ENCODE data around the gene MYBPHL. TPM values are rescaled to one million over a fixed set of nuclear protein-coding genes. Genes with fewer than 3 reads are reported as not detected.

Gene MYBPHL
- polyA plus RNA-seq, 1 of the 3 experiments (the other 2 are of a cell fraction) = 0.07 TPM

DNA sequence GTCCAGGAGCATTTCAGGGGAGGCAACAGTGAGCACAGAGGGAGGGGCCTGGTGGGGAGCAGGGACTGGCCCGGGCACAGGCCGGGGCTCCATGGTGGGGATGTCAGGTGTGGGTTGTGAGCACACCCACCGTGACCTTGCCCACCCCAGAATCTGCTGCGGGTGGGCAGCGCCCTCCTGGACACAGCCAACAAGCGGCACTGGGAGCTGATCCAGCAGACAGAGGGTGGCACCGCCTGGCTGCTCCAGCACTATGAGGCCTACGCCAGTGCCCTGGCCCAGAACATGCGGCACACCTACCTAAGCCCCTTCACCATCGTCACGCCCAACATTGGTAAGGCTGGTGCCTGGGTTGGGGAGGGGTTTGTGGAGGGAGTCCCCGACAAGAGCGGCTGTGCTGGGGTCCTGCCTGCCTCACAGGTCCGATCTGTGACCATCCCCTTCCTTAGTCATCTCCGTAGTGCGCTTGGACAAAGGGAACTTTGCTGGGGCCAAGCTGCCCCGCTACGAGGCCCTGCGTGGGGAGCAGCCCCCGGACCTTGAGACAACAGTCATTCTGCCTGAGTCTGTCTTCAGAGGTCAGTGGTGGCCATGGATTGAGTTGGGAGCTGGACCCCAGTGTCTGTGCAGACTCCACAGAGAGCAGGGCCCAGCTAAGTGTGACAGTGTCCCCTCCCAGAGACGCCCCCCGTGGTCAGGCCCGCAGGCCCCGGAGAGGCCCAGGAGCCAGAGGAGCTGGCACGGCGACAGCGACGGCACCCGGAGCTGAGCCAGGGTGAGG is 38.2 kb downstream of the MYBPHL start (continued):
- TF ChIP-seq SMC3 (IDR thresholded peaks at IDR 0.05; ENCODE audit: low read depth, low read length) (no peak), RCOR1 (IDR thresholded peaks at IDR 0.05; ENCODE audit: low read length) (no peak)
- TF ChIP-seq, protein P1, sequence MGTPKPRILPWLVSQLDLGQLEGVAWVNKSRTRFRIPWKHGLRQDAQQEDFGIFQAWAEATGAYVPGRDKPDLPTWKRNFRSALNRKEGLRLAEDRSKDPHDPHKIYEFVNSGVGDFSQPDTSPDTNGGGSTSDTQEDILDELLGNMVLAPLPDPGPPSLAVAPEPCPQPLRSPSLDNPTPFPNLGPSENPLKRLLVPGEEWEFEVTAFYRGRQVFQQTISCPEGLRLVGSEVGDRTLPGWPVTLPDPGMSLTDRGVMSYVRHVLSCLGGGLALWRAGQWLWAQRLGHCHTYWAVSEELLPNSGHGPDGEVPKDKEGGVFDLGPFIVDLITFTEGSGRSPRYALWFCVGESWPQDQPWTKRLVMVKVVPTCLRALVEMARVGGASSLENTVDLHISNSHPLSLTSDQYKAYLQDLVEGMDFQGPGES (IDR thresholded peaks at IDR 0.05; ENCODE audit: low read depth, low read length) = no peak
- TF ChIP-seq, protein P2, sequence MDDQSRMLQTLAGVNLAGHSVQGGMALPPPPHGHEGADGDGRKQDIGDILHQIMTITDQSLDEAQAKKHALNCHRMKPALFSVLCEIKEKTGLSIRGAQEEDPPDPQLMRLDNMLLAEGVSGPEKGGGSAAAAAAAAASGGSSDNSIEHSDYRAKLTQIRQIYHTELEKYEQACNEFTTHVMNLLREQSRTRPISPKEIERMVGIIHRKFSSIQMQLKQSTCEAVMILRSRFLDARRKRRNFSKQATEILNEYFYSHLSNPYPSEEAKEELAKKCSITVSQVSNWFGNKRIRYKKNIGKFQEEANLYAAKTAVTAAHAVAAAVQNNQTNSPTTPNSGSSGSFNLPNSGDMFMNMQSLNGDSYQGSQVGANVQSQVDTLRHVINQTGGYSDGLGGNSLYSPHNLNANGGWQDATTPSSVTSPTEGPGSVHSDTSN (IDR thresholded peaks at IDR 0.05) = no peak

DNA sequence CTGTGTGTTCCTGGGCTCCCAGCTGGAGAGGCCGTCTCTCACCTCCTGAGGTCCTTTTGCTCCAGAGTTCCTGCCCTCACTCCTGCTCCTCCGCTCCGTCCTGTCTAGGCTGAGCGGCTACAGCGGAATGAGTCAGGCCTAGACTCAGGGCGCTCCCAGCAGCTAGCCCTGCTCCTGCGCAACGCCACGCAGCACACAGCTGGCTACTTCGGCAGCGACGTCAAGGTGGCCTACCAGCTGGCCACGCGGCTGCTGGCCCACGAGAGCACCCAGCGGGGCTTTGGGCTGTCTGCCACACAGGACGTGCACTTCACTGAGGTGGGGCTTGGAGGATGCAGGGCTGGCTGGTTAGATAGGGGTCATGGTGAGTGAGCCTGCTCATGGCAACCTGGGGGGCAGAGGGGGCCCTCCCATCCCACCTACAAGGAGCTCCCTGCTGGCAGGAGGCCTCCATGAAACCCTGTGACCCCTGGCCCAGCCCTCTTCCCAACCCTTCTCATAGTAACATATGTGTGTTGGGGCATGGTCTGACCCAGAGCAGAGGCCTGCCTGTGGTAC is 39.0 kb downstream of the MYBPHL start:
- POLR2A ChIA-PET = no interaction called here
- H3K27ac ChIP-seq (ENCODE audit: low read depth in 2 of 2, low read length in 1 of 2) = no peak overlapping the region; a peak in 1 of 4 replicates
- 91% methylated on average over 12 of the region's 17 CpGs for WGBS (ENCODE audit: low lambda C conversion rate)
- H3K4me3 ChIP-seq (ENCODE audit: low read depth in 2 of 2, low read length in 1 of 2) = no peak overlapping the region
- no peak overlapping the region for H3K9ac ChIP-seq
- no peaks in the 10 kb centered on the region for H3K36me3 ChIP-seq (replicated peaks in 1 of 2; ENCODE audit: control insufficient read depth in 1 of 2, insufficient read depth in 2 of 2, low read length in 1 of 2)
- no peaks in the 10 kb centered on the region for H4K20me1 ChIP-seq (ENCODE audit: insufficient read depth)
- peaks cover 0 to 9% of the 10 kb centered on the region in 2 experiments; a peak in 1 of 4 replicates for H3K4me1 ChIP-seq (ENCODE audit: control insufficient read depth in 1 of 2, insufficient read depth in 2 of 2, low read depth in 1 of 2, low read length in 1 of 2)
- no peaks in the 10 kb centered on the region for H3K27me3 ChIP-seq (ENCODE audit: insufficient read depth)
- no peak overlapping the region for H2AFZ ChIP-seq (ENCODE audit: low read depth)
- H3K79me2 ChIP-seq (ENCODE audit: insufficient read depth) = no peaks in the 10 kb centered on the region
- no peaks in the 10 kb centered on the region for H3F3A ChIP-seq (replicated peaks; ENCODE audit: insufficient read depth)
- TF ChIP-seq YY1 (IDR thresholded peaks at IDR 0.05; ENCODE audit: low read depth) (no peak), GABPA (IDR thresholded peaks at IDR 0.05; ENCODE audit: low read depth) (no peak), SMC3 (IDR thresholded peaks at IDR 0.05; ENCODE audit: low read depth, low read length) (no peak), FOSL2 (IDR thresholded peaks at IDR 0.05; ENCODE audit: borderline replicate concordance, low read depth) (no peak), RAD21 (IDR thresholded peaks at IDR 0.05; ENCODE audit: low read length) (no peak), FOXJ3 (CRISPR knock-in tag; IDR thresholded peaks at IDR 0.05) (no peak), EZH2phosphoT487 (IDR thresholded peaks at IDR 0.05; ENCODE audit: borderline replicate concordance, low read depth) (no peak), NRF1 (IDR thresholded peaks at IDR 0.05; ENCODE audit: low read depth, low read length) (no peak)
- TF ChIP-seq, protein P3, sequence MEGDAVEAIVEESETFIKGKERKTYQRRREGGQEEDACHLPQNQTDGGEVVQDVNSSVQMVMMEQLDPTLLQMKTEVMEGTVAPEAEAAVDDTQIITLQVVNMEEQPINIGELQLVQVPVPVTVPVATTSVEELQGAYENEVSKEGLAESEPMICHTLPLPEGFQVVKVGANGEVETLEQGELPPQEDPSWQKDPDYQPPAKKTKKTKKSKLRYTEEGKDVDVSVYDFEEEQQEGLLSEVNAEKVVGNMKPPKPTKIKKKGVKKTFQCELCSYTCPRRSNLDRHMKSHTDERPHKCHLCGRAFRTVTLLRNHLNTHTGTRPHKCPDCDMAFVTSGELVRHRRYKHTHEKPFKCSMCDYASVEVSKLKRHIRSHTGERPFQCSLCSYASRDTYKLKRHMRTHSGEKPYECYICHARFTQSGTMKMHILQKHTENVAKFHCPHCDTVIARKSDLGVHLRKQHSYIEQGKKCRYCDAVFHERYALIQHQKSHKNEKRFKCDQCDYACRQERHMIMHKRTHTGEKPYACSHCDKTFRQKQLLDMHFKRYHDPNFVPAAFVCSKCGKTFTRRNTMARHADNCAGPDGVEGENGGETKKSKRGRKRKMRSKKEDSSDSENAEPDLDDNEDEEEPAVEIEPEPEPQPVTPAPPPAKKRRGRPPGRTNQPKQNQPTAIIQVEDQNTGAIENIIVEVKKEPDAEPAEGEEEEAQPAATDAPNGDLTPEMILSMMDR (IDR thresholded peaks at IDR 0.05) = no peak
- DNase-seq = no peak
- no peaks in the 10 kb centered on the region for H3K9me2 ChIP-seq
- no peaks in the 10 kb centered on the region for H3K9me3 ChIP-seq
- CTCF ChIA-PET = interaction anchor here (1.2 to 4.9 kb wide), 3 partner anchors 9 to 156 kb away, joined by 5 to 32 read pairs (median 5); partner anchors contain the start of gene SORT1
- no peak overlapping the region for H3K4me2 ChIP-seq
